DMS79 treated with DMSO at 0.1 percent for 48 hours (cell line): ENCODE results near the gene MYO18B.

Experiments used
- DNase-seq: peaks from one replicate; lab custom pipeline; 2025; lab: John Stamatoyannopoulos, UW

The MYO18B gene

DNA sequence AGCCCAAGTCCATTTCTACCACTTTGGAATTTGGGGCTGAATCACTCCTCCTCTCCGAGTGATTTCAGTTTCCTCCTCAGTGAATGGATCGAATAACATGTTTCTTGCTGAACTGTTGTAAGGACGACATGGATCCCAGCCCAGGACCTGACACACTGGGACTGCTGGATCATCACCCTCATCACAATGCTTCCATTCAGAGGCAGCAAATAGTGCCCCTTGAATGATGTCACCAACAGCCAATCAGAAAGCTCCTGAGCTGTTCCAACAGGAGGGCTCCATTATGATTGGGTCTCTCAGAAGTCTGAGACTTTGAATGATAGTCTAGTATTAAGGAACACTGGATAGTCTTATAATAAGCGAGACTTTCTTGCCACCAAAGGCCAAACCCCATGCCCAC, 158.9 kb downstream of the MYO18B start:
- no peak for DNase-seq

DNA sequence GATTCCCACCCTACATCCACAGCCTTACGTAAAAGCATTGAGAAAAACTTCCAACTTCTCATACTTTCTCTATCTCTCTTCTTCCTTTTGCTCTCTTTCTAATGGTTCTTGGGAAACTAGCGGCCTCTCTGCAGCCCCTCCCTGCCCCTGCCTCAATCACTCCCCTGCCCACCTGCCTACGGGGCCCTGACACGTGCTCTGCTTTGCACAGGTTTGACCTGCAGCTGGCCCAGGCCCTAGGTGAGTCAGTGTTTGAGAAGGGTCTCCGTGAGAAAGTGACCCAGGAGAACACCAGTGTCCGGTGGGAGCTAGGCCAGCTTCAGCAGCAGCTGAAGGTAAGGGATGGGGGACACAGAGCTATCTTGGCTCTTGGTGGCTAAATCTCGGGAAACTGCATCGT, 160.4 kb downstream of the MYO18B start:
- DNase-seq, result no peak

DNA sequence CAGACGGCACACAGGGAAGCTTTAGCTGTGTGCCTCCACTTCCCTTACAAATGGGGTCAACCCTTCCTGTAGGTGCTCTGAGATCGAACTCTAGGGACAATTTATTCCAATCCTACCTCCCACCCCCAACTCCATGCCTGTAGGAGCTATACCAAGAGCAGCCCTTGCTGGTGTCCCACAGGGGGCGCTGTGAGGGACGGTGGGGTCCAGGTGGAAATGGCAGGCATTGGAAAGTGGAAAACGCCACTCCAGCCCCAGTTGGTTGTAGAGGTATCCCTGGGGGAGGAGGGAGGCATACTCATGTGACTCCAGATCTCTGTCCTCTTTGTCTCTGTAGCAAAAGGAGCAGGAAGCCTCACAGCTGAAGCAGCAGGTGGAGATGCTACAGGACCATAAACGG, 161.3 kb downstream of the MYO18B start:
- no peak for DNase-seq

DNA sequence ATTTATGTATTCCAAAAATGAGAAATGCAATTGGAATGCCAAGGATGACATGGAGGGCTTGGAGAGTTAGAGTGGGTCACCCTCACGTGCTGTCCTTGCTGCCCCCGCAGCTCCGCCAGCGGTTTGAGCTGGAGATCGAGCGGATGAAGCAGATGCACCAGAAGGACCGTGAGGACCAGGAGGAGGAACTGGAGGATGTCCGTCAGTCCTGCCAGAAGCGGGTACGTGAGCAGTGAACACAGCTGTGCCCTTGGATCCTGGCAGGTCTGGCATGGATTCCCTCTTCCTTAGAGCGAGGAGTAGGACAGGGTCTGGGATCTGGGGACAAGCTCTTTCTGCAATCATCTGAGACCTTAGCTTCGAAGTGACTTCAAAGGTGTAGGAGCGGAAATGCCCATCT, 166.2 kb downstream of the MYO18B start:
- DNase-seq, result no peak

DNA sequence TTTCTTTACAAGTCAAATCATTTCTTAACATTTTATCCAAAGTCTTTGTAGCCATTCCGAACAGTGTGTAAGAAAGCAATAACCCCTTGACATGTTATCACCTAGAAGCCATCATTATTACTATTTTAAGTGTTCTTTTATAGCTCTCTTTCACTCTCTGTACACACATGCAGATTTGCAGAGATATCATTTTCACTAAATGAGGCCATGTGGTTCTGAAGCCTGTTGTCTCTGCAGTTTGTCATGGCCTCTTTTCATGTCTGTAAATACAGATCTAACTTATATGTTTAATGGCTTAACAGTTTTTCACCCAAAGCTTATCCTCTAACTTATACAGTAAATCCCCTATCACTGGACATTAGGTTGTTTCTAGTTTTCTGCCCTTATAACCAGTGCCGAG, 166.8 kb downstream of the MYO18B start:
- no peak for DNase-seq

DNA sequence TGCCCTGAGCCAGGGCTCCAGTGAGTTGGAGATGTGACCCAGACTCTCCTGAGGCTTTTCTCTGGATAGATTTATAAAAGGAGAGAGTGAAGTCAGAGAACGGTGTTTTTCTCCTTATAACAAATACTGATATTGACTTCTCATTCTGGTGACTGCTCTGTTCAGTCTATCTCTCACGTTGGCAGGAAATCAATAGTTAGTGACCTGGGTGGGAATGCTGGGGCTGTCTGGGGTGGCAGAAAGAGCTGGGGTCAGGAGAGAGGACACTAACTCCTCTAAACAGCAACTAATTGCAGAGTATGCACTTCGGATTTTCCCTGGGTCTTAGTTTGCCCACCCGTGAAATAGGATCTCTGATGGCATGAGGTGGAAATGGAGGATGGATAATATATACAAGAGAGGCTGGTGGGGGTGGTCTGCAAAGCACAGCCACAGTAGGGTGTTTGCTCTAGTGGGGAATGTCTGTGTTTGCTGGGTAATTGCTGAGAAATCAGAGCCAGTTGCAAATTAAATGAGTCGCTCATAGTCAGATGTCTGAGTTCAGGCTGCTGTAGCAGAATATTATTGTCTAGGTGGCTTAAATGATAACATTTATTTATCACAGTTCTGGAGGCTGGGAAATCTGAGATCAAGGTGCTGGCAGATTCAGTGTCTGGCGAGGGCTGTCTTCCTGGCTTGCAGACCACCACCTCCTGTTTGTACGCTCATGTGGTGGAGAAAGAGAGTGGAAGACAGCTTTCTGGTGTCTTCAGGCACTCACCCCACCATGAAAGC, 167.8 kb downstream of the MYO18B start:
- no peak for DNase-seq

DNA sequence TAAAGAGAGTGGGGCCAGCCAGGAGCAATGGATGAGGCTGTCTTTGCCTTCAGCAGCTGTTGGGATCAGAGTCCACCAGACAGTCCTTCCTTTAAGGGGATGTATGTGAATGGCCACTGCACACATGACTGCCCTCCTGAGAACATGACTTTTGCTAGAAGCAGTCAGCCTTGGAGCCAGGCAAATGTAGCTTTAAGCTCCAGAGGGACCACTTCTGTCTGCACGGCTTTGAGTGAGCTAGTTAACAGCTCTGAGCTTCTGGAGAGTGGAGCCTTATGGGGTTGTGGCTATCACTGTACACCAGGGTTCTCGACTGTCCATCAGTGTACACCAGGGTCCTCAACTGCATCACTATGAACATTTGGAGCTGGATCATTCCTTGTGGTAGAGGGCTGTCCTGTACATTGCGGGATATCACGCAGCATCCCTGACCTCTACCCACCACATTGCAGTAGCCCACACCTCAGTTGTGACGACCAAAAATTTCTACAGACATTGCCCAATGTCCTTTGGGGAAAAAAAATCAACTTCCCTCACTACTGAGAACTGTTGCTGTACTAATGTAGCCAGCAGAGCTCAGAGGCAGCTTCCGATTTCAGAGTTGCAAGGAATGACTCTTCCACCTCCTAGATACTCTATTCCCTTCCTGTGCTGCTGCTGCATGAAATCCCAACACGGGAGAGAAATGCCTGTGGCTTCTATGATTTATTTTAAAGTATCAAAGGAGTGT, 169.4 kb downstream of the MYO18B start:
- DNase-seq, result no peak

DNA sequence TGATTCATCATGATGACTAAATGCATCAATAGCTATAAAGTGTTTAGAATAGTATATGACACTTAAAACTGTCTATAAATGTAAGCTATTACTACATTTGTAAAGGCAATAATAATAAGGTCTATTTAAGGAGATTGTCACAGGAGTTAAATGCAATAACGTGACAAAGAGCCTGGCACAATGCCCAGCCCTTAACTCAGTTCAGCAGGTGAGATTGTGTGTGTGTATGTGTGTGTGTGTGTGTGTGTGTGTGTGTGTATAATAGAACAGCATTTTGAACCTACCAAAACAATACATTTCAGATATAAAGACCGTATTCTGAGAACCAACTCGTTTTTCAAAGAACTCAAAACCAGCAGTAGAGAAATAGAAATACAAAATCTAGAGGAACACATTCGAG, 177.5 kb downstream of the MYO18B start:
- peak; percentile 6 for DNase-seq

DNA sequence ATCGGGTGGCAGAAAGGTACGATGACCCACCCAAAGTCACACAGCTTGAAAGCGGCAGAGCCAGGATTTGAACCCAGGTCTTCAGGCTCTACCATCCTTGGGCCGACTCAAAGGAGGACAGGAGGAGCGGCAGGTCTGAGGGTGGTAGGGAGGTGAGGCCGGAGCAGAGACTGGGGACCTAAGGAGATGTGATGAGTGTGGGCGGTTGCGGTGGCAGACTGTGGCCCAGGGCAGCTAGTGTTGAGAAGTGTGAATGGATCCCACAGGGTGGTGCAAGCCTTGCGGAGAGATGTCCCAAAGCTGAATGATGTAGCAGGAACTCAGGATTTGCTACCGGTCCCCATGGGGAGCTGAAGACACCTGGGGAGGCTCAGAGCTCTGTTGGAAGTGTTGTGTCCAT, 180.2 kb downstream of the MYO18B start:
- DNase-seq, result no peak

DNA sequence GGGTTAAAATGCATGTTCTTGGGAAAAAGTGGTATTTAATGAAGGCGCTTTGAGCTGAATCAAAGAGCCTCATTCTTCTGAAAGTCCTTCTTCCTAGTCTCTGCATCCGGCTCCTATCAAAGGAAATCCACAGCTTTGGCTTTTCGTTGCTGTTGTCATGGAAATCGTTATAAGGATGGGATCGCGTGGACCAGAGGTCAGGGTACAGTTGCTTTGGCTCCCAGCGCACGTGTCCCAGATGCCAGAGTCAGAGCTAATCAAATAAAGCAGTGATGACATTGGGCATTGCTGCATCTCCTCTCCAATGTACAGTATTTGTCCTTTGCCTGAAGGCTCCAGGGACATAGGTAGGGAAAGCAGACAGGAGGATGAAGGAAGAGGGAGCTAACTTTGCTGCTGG, 181.9 kb downstream of the MYO18B start:
- DNase-seq, result no peak

DNA sequence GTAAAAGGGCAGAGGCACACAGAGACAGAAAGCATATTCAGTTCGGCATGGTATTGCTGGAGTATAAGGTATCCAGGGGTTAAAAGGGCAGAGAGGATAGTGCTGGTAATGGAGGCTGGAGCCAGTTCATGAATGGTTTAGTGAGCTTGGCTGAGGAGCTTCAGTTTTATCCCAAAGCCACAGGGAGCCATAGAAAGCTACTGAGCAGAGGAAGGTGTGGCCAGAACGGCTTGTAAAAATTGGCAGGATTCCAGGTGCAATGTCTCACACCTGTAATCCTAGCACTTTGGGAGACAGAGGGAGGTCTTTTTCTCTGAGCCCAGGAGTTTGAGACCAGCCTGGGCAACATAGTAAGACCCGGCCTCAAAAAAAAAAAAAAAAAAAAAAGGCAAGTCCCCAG, 186.1 kb downstream of the MYO18B start:
- no peak for DNase-seq

DNA sequence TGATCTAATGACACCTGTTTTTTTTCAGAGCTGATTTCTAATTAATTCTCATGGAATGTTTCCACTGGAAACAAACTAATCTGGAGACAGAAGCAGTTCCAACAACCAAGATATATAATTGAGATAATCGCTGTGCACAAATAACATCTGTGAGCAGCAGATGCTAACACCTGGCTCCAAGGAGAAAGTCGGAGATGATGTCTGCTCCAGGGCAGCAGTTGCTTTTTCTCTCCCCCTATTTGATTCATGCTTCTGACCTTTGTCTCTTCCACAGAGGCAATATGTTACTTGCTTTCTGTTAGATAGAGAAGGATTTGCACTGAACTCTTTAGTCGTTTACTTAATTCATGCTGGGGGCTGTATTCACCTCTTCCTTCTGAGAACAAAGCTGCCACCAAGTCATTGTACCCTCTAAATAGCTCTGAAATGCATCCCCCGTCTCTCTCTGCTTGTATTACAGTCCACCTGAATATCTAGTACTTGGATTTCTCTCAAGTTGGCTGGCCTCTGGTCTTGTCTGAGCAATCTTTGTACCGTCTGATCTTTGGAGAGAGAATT, 187.4 kb downstream of the MYO18B start:
- no peak for DNase-seq

DNA sequence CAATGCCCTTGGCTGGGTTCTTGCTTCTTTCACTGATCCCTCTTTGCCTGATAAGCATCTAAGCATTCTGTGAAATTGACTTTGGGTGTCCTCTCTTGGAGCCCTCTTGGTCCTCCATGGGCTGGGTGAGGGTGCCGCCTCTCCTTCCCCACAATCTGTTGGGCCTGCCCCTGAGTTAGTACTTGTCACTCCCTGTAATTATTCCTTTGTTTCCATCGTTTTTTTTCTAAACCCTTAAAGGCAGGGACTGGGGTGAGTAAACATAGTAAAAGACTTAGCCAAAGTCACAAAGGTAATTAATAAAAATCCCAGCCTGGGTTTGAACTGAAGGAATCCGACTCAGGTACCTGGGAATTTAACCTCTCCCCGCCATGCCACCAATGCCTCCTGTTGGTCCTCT, 188.1 kb downstream of the MYO18B start:
- no peak for DNase-seq

DNA sequence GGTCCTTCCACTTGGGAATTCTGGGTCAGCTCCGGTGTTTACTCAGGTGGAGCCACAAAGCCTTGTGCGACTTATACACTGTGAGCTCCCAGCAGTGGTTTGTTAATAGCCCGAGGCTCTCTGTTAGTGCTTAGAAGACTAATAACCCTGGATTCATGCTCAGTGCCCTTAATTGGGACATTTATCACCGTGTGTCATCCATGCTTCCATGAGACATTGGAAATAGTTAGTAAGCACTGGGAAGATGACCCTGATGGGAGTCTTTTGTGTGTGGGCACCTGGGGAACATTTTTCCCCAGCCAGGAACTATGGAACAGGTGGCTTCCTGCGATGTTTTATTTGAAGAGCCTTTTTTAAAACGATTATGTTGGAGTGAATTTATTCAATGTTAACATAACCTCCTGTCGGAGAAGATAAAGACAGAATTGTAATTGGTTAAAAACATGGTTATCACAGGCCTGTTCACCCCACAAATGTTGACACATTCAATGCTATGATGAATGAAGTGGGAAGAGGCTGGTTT, 188.9 kb downstream of the MYO18B start:
- no peak for DNase-seq

DNA sequence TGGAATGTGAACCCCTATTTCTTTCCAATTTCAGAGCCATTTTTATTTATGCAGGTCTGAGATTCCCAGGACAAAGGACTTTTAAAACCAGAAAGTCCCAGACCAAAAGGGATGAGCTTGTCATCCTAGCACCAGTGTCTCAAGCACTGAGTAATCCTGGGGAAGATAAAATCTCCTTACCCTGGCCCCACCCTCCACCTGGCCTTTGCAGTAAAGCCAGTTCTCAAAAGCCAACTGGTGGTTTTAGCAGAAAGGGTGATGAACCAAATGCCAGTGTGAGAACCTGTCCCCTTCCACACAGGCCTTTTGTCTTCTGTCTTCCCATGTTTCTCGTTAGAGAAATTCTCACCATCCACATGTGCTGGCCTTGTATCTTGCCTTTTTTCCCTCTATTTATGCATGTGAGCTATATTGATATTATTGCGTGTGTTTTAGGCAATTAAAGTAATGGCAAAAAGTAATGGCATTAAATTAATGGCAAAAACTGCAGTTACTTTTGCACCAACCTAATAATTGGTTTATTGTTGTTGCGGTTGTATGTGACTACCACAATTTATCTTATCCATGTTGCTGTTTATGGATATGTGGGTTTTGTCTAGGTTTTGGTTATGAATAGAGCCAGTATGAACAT, 191.3 kb downstream of the MYO18B start:
- no peak for DNase-seq

DNA sequence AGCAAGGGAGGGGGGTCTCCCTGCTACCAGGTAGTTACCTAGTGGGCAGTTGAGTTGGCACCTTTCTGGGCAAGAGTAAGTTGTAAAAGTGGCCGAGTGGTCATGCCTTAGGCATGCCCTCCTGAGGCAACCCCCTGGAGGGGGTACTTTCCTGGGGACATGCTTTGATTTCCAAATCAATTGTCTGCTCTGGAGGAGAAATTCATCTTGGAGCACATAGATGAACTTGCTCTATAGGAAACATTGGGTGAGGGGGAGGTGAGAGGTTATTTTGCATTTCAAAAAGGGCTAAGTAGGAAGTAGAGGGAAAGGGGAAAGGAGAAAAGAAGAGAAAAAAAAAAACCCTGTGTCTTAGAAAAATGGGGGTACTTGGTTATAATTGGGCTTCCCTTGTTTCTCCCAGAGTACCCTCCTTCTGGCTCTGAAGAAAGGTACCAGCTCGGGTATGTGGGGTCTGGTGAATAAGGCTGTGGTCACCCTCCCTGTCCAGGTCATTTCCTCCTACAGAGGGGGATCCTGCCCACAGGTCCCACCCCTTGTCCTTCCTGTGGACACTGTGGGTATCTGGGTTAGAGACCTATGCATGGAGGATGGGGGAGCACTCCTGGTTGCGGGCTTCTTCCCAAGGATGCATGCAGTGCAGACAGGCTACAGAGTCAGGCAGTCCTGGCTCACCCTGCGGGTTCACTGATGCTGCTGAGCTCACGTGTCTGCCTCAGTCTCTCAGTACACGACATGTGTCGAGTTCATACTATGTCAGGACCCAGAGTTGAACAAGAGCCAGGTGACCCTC, 193.5 kb downstream of the MYO18B start:
- DNase-seq, result no peak

DNA sequence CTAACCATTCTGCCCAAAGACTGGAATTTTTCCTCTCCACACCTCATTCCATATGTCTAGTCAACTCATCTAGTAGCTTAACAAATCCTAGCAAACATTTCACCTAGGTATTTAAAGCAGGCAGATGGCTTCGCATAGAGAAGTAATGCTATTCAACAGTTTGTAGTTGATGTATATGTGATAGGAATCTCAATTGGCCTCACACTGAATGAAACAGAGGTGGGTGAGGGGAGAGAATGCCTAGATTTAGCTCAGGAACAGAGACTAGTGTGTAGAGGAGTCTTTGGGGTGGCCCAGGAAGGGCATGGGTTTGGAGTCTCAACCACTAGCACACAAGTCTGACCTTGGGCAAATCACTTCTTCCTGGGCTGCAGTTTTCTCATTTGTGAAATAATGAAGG, 196.2 kb downstream of the MYO18B start:
- DNase-seq, result no peak

DNA sequence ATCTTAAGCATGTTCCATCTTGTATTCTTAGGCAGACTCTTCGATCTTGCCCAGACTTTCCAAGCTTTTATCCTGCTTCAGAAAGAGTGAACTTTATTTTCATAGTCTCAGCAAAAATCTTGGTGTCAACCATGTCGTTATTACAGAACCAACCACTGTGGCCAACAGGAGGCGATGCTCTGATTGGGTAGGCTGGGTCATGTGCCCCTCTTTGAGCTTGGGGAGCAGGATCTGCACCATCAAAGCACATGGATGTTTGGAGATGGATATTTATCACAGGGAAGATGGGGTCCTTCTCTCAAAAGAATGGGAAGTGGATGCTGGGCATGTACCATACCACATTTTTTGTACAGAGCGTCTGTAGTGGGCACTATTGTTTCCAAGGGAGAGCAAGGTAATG, 197.4 kb downstream of the MYO18B start:
- DNase-seq, result no peak

DNA sequence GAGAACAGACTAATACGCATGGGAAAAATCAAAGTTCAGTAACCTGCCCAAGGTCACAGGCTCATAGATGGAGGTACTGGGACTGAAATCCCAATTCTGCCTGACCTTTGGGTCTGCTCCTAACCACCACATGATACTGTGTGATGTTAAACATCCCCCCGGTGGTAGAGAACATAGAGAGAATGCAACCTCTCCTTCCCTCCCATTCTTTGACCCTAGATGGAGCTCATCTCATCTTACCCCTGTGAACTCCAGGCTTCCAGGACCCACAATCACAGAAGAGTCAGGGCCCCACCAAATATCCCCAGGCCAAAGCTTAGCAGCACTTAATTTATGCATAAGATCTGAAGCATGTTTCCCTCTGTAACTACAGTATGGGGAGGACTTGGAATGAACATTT, 198.5 kb downstream of the MYO18B start:
- no peak for DNase-seq

DNA sequence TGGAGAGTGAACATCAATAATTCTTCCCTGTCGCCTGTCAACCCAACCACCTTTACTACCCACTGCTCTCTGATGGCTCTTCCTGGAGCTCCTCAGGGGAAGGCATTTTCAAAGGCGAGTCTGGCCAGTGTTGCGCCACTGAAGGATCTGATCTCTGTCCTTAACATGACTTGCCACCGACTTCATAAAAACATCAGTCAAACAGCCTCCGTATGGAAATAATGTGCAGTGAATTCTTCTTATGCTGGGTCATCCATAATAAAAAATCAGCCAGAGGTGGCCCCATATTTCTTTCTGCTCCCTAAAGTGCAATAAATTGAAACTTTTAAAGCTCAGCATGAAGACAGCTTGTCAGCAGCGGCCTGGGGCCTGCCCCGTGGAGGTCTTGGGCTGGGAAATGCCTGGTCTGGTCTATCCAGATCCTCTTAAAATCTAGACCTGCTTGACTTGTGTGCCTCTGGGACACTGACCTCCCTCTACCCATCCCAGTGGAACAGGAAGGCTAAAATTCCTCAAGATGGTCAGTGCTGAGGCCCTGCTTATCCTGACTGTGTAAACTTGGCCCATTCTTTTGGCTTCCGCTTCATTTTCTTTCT, 199.5 kb downstream of the MYO18B start:
- no peak for DNase-seq

DNA sequence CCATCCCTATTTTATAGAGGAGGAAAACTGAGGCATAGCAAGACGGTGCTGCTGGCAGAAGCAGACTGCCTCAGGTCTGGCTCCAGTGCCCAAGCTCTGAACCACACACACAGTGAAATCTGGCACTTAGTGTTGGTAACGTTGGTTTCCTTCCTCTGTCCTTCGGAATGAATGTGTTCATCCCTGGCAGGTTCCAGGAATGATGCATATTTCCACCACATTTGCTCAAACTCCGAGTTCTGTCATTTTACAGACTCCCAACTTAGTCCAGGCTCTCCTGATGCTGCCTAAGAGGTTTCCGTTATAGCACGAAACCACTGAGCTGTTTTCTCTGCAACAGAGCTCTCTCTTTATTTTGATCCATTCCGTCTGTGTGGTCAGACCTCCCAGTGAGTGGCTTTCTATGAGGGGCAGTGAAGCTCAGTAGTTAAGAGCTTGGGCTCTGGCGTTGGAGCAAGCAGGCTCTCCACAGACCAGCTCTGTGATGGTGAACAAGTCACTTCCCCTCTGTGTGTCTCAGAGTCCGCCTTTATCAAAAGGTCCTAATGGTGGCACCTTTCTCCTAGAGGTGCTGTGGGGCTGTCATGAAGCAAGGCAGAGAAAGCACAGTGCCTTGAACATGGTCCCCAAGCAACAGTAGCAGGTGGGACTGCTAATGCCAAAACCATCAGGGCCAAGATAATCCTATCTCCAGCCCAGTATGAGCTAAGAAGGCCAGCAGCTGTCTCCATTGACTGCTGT, 200.3 kb downstream of the MYO18B start:
- DNase-seq, result no peak
